Measurements from ENCODE around the gene EBF3. TPM values are rescaled to one million over a fixed set of nuclear protein-coding genes. Genes with fewer than 3 reads are reported as not detected.
A peak's percentile ranks its signal among the peaks of the same experiment; 100 is the strongest.

Gene EBF3
- total RNA-seq, 2 donors from 2014 or later: 0.44 to 2.0 TPM

DNA sequence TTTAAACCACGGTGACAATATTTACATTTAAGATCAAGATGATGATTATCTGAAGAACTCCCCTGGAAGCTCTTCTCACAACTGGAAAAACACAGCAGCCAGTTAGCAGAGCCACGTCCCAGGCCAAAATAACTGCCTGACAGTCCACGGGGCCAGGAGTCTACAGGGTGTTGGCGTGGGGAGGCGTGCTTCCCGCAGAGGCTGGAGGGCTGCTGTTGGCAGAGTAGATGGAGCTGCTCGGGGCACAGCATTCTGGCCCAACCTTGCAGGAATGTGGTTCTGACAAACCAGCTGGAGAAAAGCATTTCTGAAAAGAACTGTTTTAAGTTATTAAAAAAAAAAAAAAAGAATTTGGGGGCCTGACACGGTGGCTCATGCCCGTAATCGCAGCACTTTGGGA, 177.9 kb downstream of the EBF3 start:
- DNase-seq: peak; percentile 41
- H3K27me3 Mint-ChIP-seq (ENCODE audit: insufficient read depth): no peaks in the 10 kb centered on the region
- H3K27ac Mint-ChIP-seq: no peak overlapping the region
- Histone ChIP-seq H3K27ac (ENCODE audit: low read depth, low read length) (no peak overlapping the region), H3K9ac (ENCODE audit: extremely low read depth, low read length, poor library complexity, severe bottlenecking) (no peak overlapping the region), H3K4me1 (ENCODE audit: control insufficient read depth, insufficient read depth, low read length) (no peaks in the 10 kb centered on the region), H3K36me3 (ENCODE audit: control insufficient read depth, insufficient read depth, low read length) (no peaks in the 10 kb centered on the region), H3K9me3 (ENCODE audit: control insufficient read depth, low read length) (no peaks in the 10 kb centered on the region), H3K27me3 (ENCODE audit: control insufficient read depth, insufficient read depth, low read length, poor library complexity, severe bottlenecking) (no peaks in the 10 kb centered on the region), H3K4me3 (ENCODE audit: low read length) (no peak overlapping the region)
- 78 to 97% methylated on average over 6 to 10 of the region's 10 CpGs for WGBS, 2 experiments (ENCODE audit: insufficient coverage in 1 of 2, insufficient read length in 1 of 2)
- peaks cover 6% of the 10 kb centered on the region for H3K4me1 Mint-ChIP-seq
- H3K9me3 Mint-ChIP-seq: peaks cover 9% of the 10 kb centered on the region
- H3K4me3 Mint-ChIP-seq: no peak overlapping the region
- TF ChIP-seq, protein P1, sequence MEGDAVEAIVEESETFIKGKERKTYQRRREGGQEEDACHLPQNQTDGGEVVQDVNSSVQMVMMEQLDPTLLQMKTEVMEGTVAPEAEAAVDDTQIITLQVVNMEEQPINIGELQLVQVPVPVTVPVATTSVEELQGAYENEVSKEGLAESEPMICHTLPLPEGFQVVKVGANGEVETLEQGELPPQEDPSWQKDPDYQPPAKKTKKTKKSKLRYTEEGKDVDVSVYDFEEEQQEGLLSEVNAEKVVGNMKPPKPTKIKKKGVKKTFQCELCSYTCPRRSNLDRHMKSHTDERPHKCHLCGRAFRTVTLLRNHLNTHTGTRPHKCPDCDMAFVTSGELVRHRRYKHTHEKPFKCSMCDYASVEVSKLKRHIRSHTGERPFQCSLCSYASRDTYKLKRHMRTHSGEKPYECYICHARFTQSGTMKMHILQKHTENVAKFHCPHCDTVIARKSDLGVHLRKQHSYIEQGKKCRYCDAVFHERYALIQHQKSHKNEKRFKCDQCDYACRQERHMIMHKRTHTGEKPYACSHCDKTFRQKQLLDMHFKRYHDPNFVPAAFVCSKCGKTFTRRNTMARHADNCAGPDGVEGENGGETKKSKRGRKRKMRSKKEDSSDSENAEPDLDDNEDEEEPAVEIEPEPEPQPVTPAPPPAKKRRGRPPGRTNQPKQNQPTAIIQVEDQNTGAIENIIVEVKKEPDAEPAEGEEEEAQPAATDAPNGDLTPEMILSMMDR (conservative IDR thresholded peaks at IDR 0.05): peak; percentile 5
- peaks cover 9% of the 10 kb centered on the region for H3K36me3 Mint-ChIP-seq (ENCODE audit: low read depth)

DNA sequence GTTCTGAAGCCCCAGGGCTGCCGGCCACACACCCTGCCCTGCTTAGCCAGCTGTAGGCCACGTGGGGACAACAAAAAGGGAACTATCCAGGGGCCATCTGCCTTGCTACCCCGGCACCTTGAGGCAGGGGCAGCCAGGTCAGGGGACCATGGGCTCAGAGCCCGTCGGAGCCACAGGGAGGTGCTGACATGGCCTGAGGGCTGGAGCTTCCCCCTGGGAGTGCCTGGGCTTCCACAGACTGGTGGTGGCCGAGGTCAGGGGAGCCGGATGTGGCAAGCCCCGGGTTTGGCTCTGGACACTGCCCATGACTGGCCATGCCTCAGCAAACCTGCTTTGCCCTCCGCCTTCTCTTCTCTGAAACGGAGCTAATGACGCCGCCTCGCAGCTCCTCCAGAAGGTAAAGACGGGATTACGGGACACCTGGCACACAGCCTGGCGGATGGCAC, 178.5 kb downstream of the EBF3 start:
- Histone ChIP-seq H3K4me1 (ENCODE audit: control insufficient read depth, insufficient read depth, low read length) (no peaks in the 10 kb centered on the region), H3K9me3 (ENCODE audit: control insufficient read depth, low read length) (no peaks in the 10 kb centered on the region), H3K9ac (ENCODE audit: extremely low read depth, low read length, poor library complexity, severe bottlenecking) (no peak overlapping the region), H3K36me3 (ENCODE audit: control insufficient read depth, insufficient read depth, low read length) (no peaks in the 10 kb centered on the region), H3K4me3 (ENCODE audit: low read length) (no peak overlapping the region), H3K27ac (ENCODE audit: low read depth, low read length) (no peak overlapping the region), H3K27me3 (ENCODE audit: control insufficient read depth, insufficient read depth, low read length, poor library complexity, severe bottlenecking) (no peaks in the 10 kb centered on the region)
- DNase-seq: peak; percentile 41
- peaks cover under 1% of the 10 kb centered on the region for H3K27me3 Mint-ChIP-seq (ENCODE audit: insufficient read depth)
- H3K36me3 Mint-ChIP-seq (ENCODE audit: low read depth): peaks cover 9% of the 10 kb centered on the region
- peaks cover 6% of the 10 kb centered on the region for H3K4me1 Mint-ChIP-seq
- peaks cover 9% of the 10 kb centered on the region for H3K9me3 Mint-ChIP-seq
- WGBS, 2 experiments (ENCODE audit: insufficient coverage in 1 of 2, insufficient read length in 1 of 2): 82 to 88% methylated on average over 15 to 16 of the region's 16 CpGs
- TF ChIP-seq, protein P1 (conservative IDR thresholded peaks at IDR 0.05): no peak
- no peak overlapping the region for H3K4me3 Mint-ChIP-seq
- H3K27ac Mint-ChIP-seq: no peak overlapping the region

Small RNA genes lying within 50 kb of the gene (microRNA-seq; reads per million reads assigned to microRNA genes)
- gene MIR4297 (ENCODE audit: borderline microRNAs expressed): not detected

Other genes starting within 250 kb of the EBF3 start
- 1 to 10 TPM; 1.5 to 1.9 TPM for gene C10orf143, start 146.6 kb upstream of the EBF3 start, total RNA-seq
- gene GLRX3, start 172.1 kb upstream of the EBF3 start, total RNA-seq: 100 to 1,000 TPM; 119 to 123 TPM